HL-60 (cell line): ENCODE results near the gene SYNPO2.

Experiments used
- DNase-seq, 2 experiments: peaks; one replicate each; pipeline ENCODE4 v3.0.0-alpha.2; 2010 to 2020; ENCODE audit warnings: low read depth in 1 of 2, low spot score in 1 of 2
- H3K27ac ChIP-seq: fragments of 250-450 bp; sonication (Bioruptor Pico); replicated peaks from 2 replicates; pipeline ENCODE4 v1.5.1; 2020; ENCODE audit warnings: mild to moderate bottlenecking, moderate library complexity
- H3K27me3 ChIP-seq: fragments of 250-450 bp; sonication (Bioruptor Pico); 2 replicates; pipeline ENCODE4 v1.5.1; 2021; ENCODE audit warnings: mild to moderate bottlenecking, moderate library complexity; ENCODE audit not compliant: insufficient read depth, poor library complexity, severe bottlenecking
- H3K4me3 ChIP-seq: replicated peaks from 2 replicates; pipeline ENCODE4 v1.5.1; 2011; ENCODE audit warnings: mild to moderate bottlenecking, control low read depth, low read length; ENCODE audit not compliant: insufficient read depth
- CTCF ChIP-seq: IDR thresholded peaks from one replicate; pipeline ENCODE4 v1.5.1; 2011; ENCODE audit warnings: low read length, control low read depth, inconsistent platforms; ENCODE audit not compliant: insufficient read depth
- GABPA ChIP-seq: IDR thresholded peaks from 2 replicates; pipeline ENCODE4 v1.6.1; 2012; ENCODE audit warnings: low read depth
- POLR2AphosphoS5 ChIP-seq: IDR thresholded peaks from 2 replicates; pipeline ENCODE4 v1.6.1; 2012; ENCODE audit warnings: low read depth
- SPI1 ChIP-seq: IDR thresholded peaks from 2 replicates; pipeline ENCODE4 v1.6.1; 2012; ENCODE audit warnings: low read depth, mild to moderate bottlenecking, borderline replicate concordance
- TF ChIP-seq, protein P1 (sequence below): IDR thresholded peaks from 2 replicates; pipeline ENCODE4 v1.6.1; 2012; ENCODE audit warnings: low read depth; ENCODE audit not compliant: insufficient replicate concordance

The SYNPO2 gene

DNA sequence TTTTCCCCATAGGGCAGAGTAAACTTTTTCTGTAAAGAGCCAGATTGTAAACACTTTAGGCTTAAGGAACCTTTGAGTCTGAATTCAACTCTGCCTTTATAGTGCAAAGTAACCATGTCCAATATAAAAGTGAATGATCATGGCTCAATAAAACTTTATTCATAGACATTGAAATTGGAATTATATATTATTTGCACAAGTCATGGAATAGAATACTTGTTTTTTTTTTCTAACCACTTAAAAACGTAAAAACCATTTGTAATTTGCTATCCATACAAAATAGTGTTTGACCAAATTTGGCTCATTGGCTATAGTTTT lies 192.8 kb downstream of the SYNPO2 start:
- no peak overlapping the region for H3K4me3 ChIP-seq
- no peak overlapping the region for H3K27ac ChIP-seq
- no peaks in the 10 kb centered on the region for H3K27me3 ChIP-seq
- TF ChIP-seq POLR2AphosphoS5 = no peak
- TF ChIP-seq, protein P1, sequence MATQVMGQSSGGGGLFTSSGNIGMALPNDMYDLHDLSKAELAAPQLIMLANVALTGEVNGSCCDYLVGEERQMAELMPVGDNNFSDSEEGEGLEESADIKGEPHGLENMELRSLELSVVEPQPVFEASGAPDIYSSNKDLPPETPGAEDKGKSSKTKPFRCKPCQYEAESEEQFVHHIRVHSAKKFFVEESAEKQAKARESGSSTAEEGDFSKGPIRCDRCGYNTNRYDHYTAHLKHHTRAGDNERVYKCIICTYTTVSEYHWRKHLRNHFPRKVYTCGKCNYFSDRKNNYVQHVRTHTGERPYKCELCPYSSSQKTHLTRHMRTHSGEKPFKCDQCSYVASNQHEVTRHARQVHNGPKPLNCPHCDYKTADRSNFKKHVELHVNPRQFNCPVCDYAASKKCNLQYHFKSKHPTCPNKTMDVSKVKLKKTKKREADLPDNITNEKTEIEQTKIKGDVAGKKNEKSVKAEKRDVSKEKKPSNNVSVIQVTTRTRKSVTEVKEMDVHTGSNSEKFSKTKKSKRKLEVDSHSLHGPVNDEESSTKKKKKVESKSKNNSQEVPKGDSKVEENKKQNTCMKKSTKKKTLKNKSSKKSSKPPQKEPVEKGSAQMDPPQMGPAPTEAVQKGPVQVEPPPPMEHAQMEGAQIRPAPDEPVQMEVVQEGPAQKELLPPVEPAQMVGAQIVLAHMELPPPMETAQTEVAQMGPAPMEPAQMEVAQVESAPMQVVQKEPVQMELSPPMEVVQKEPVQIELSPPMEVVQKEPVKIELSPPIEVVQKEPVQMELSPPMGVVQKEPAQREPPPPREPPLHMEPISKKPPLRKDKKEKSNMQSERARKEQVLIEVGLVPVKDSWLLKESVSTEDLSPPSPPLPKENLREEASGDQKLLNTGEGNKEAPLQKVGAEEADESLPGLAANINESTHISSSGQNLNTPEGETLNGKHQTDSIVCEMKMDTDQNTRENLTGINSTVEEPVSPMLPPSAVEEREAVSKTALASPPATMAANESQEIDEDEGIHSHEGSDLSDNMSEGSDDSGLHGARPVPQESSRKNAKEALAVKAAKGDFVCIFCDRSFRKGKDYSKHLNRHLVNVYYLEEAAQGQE = no peak
- no peak for TF ChIP-seq SPI1
- no peak for TF ChIP-seq GABPA
- no peak for TF ChIP-seq CTCF
- no peak for DNase-seq

- no peak overlapping the region for H3K27ac ChIP-seq
- no peak for DNase-seq
- H3K4me3 ChIP-seq = no peak overlapping the region
- TF ChIP-seq SPI1 = no peak
- H3K27me3 ChIP-seq = no peaks in the 10 kb centered on the region
Measured at GRCh38 chr4:119081943-119082342, 193.3 kb downstream of the SYNPO2 start.

DNA sequence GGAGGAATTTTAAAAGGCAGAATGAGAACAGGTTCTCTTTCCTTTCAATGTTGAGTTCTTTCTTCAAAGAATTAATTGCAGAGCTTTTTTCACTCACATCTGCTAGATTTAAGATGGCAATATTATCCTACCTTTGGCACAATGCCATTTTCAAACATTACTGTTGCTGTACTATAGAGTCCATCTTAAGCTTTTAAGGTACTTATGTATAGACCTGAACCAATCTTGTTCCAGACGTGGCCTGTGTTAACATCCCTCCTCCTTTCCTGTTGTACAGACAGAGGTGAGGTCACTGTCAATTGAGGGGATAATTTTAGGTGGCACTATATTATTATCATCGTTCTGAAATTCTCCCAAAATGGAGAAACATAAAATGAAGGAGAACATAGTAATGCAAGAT lies 194.0 kb downstream of the SYNPO2 start:
- Histone ChIP-seq H3K27me3 (no peaks in the 10 kb centered on the region), H3K4me3 (no peak overlapping the region), H3K27ac (no peak overlapping the region)
- no peak for DNase-seq
- TF ChIP-seq SPI1 = no peak
- no peak for TF ChIP-seq GABPA
- TF ChIP-seq CTCF = no peak
- TF ChIP-seq, protein P1 = no peak
- no peak for TF ChIP-seq POLR2AphosphoS5

- Histone ChIP-seq H3K4me3 (no peak overlapping the region), H3K27me3 (no peaks in the 10 kb centered on the region), H3K27ac (no peak overlapping the region)
- DNase-seq = no peak
- no peak for TF ChIP-seq CTCF
- TF ChIP-seq SPI1 = no peak
- TF ChIP-seq GABPA = no peak
- TF ChIP-seq POLR2AphosphoS5 = no peak
- TF ChIP-seq, protein P1 = no peak
Measured at GRCh38 chr4:119084513-119084912, 195.9 kb downstream of the SYNPO2 start.
